Hepatic stellate cell (primary cell): ENCODE results near the gene NUB1.

Experiments
- DNase-seq: peaks from one replicate; pipeline ENCODE4 v3.0.0; 2011; ENCODE audit warnings: low spot score

NUB1 gene

GRCh38 chr7:151389096-151389767, 47.6 kb downstream of the NUB1 start:
- no peak for DNase-seq

GRCh38 chr7:151389768-151390597, 48.4 kb downstream of the NUB1 start:
- no peak for DNase-seq

- no peak for DNase-seq
Observed at GRCh38 chr7:151390598-151391357, 49.2 kb downstream of the NUB1 start.

- no peak for DNase-seq
Observed at GRCh38 chr7:151391358-151391730, 49.7 kb downstream of the NUB1 start.

- no peak for DNase-seq
Observed at GRCh38 chr7:151392002-151392401, 50.4 kb downstream of the NUB1 start.

- DNase-seq: no peak
Observed at GRCh38 chr7:151392426-151392825, 50.8 kb downstream of the NUB1 start.

GRCh38 chr7:151393031-151393977, 51.7 kb downstream of the NUB1 start:
- DNase-seq: no peak

- no peak for DNase-seq
Observed at GRCh38 chr7:151394076-151395035, 52.7 kb downstream of the NUB1 start.

GRCh38 chr7:151395036-151395367, 53.4 kb downstream of the NUB1 start:
- DNase-seq: no peak

- no peak for DNase-seq
Observed at GRCh38 chr7:151396328-151396970, 54.8 kb downstream of the NUB1 start.

GRCh38 chr7:151397026-151397425, 55.4 kb downstream of the NUB1 start:
- DNase-seq: no peak

GRCh38 chr7:151398446-151399304, 57.1 kb downstream of the NUB1 start:
- no peak for DNase-seq

GRCh38 chr7:151399305-151399601, 57.6 kb downstream of the NUB1 start:
- no peak for DNase-seq

GRCh38 chr7:151399906-151400305, 58.3 kb downstream of the NUB1 start:
- DNase-seq: no peak

GRCh38 chr7:151400626-151401315, 59.2 kb downstream of the NUB1 start:
- DNase-seq: no peak

GRCh38 chr7:151402029-151402835, 60.6 kb downstream of the NUB1 start:
- DNase-seq: no peak

GRCh38 chr7:151403764-151404163, 62.2 kb downstream of the NUB1 start:
- DNase-seq: no peak
